Stimulated activated CD4-positive, alpha-beta T cell treated with anti-CD3 and anti-CD28 coated beads, TNF-alpha, amount 100 ng/mL, for 24 hours (primary cell): ENCODE results near the gene MAP3K14.
"Not testable (repeated sequence)": the region's sequence is repeated elsewhere in the genome, so short reads cannot be mapped to it uniquely, and the experiment has no call there.

Source experiments
- DNase-seq, 3 experiments: peaks; one replicate each; pipeline ENCODE4 v3.0.0-alpha.2; 2020; ENCODE audit warnings: low read depth in 3 of 3

Gene MAP3K14

DNA sequence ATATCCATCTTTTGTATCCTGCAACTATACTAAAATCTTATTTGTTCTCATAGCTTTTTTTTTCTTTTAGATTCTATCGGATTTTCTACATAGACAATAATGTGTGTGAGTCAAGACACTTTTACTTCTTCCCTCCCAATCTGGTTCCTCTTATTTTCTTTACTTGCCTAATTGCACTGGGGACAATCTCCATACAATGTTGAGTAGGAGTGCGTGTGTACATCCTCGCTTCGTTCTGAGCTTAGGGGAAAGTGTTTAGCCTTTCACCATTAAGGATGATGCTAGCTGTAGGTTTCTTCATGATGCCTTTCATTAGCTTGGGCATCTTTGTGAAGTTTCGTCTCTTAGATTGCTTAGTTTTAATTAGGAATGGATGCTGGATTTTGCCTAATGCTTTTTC, 57.8 kb downstream of the MAP3K14 start:
- no peak for DNase-seq

DNA sequence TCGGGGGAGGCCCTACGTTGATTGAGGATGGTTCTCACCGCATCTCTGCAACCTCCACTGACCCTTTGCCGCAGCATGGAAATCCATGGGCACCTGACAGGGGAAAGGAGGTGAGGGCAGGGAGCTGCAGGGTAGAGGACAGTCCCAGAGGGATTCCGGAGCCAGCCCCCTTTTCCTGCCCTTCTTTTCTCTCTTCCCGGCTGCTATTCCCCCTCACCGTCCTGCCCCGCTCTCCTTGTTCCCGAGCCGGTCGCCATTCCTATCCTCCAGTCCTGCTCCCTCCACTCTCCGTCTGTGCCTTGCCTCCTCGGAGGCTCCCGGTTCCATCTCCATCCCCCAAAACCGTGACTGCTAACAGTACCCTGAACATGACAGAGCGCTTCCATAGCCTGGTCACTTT, 59.7 kb downstream of the MAP3K14 start:
- no peak for DNase-seq

DNA sequence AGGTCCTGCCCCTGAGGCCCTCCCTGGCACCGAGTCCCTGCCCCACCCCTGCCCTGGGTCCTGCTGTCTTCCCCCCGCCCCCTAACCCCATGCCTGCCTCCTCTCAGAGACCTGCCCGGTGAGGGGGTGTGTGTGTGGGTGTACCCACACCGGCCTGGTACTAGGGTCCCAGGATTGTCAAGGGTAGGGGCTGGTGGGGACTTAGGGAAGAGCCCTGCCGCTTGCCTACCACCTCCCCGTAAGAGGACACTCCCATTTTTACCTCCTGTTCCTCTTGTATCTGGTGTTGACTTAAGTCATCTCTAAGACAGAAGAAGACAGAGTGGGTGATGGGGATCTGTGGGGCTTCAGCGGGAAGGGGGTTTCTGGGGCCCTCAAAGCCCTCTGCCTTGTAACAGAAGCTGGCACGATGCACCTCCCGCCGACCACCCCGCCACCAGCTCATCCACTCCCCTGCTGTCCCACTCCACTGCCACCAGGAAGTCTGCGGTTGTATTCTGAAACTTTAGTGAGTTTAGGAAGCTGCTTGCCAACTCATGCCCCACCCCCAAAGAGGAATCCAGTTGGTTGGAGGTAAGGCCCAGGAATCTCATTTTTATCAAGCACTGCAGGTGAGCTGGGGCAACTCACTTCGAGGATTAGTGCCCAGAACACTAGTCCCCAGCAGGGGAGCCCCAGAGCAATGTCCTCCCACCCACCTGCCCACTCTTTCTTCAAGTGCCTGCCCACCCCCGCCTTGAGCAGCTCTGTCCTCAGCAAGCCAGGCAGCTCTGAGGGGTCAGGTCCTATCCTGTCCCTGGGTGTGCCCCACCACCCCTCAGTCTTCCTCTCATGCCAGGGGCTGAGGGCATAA, 60.5 kb downstream of the MAP3K14 start:
- no peak for DNase-seq

DNA sequence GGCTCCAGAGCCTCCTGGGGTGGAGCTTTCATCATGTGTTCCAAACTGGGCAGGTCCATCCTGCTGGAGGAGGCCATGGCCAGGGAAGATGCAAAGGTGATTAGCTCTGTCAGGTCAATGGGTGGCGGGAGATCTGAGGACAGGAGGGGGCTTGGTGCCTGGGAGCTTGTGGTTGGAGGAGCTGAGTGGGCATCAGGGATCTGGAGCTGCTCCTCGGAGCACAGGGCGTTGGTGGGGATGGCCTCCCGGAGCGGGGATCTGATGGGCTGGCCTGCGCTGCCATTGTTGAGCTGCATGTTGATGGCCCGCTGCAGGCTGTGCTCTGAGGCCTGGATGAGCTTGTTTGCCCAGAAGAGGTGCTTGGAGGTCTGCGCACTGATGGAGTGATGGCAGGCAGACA, 61.5 kb downstream of the MAP3K14 start:
- no peak for DNase-seq

DNA sequence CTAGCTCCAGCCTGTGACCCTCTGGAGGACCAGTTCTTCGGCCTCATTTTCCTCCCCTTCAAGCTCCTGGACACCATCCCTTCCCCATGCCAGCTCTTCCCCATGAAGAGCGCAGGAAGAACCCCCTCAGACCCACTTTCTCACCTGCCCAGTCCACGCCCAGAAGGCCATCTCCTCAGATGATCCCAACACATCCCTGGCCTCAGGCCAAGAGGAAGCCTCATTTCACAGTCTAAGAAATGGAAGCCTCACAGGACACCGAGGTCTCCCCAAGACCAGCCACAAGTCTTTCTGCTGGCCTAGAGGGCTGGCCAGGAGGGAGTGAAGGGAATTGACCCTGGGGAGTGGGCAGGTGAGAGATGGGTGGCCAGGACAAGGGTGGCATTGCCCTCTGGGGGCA, 62.9 kb downstream of the MAP3K14 start:
- no peak for DNase-seq

GRCh38 chr17:45253237-45253636, 63.6 kb downstream of the MAP3K14 start:
- DNase-seq, result not testable (repeated sequence)

GRCh38 chr17:45251931-45252330, 64.9 kb downstream of the MAP3K14 start:
- DNase-seq, result no peak

DNA sequence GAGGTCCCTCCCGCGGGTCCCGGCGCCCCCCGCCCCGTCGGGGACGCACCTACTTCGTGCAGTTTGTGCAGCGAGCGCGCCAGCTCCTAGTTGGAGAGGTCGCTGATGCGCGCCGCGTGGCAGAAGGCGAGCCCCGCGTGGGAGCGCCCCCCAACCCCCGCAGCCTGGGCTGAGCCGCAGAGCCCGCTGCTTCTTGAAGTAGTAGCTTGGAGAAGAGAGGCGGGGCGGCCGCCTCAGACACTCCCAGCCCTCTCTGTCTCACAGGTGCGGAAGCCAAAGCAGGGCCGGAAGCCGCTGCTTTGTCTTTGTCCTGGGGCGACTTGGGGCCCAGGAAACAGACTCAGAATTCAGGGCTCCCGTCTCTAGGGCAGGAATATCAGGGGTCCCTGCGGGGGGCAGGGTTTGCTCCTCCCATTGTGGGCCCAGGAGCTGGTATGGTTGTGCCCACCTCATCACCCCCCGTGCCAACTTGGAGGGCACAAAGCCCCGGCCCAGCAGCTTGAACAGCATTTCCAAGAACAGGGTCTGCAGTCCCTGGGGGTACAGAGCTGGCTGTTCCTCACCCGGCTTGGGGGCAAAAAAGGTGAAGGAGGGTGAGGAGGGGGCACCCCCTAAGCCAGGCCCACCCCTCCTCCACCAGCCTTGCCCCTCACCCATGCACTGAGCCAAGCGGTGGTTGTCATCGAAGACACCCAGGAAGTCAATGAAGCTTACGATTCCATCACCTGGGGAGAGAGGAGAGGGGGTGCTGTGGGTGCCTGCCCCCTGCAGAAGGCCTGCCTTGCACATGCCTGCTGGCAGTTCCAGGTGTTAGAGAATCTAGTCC, 68.5 kb downstream of the MAP3K14 start:
- peak; percentile 42 to 75 (median 52) for DNase-seq

- DNase-seq, result peak; percentile 90 to 100 (median 93)
These were observed 69.2 kb downstream of the MAP3K14 start for GRCh38 chr17:45247429-45248131.

DNA sequence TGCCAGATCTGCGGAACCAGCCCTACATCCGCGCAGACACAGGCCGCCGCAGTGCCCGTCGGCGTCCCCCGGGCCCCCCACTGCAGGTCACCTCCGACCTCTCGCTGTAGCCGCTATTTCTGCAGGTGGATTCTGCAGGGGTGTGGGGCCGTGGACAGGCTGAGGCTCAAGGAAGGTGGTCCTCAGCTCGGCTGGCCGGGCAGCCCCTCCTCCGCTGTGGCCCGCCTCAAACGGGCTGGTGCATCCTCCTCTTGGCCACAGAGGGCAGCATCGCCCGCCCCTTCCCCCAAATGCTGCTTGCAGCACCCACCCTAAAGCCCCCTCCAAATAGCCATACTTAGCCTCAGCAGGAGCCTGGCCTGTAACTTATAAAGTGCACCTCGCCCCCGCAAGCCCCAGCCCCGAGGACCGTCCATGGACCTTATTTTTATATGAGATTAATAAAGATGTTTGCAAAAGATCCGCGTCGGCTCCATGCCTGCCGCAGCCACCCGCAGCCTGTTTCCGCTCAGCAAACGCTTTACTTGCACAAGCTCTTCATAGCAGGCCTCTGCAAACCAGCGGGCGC, 69.9 kb downstream of the MAP3K14 start:
- DNase-seq, result no peak

GRCh38 chr17:45246338-45246737, 70.5 kb downstream of the MAP3K14 start:
- no peak for DNase-seq

GRCh38 chr17:45244725-45245656, 71.8 kb downstream of the MAP3K14 start:
- no peak for DNase-seq

- DNase-seq, result no peak
These were observed 73.1 kb downstream of the MAP3K14 start for GRCh38 chr17:45243750-45244149.

DNA sequence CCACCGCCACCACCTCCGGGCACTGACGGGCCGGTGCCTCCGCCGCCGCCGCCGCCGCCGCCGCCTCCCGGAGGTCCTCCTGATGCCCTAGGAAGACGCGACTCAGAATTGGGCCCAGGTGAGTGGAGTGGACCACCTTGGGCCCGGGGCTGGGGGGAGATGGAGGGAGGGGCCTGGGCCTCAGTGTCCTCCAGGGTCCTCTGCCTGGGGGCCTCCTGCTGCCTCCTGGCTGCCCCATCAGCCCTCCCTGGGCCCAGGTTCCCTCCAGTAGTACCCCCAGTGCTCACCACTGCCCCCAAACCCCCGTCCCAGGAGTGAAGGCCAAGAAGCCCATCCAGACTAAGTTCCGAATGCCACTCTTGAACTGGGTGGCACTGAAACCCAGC, 74.8 kb downstream of the MAP3K14 start:
- DNase-seq, result no peak

DNA sequence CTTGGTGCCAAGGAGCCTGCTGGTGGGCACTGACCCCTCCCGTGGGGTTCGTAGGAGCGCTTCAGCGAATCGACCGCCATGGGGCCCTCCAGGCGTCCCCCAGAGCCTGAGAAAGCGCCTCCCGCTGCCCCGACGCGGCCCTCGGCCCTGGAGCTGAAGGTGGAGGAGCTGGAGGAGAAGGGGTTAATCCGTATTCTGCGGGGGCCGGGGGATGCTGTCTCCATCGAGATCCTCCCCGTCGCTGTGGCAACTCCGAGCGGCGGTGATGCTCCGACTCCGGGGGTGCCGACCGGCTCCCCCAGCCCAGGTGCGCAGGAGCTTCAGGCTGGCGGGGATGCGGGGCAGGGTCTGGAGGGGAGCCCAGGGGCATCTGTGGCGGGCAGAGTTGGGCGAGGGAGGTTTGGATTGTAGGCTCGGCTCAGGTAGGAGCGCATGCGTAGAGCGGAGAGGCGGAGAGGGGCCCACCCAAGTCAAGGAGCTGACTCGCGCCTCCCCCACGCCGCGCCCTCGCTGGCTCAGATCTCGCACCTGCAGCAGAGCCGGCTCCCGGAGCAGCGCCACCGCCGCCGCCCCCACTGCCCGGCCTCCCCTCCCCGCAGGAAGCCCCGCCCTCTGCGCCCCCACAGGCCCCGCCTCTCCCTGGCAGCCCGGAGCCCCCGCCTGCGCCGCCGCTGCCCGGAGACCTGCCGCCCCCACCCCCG, 75.3 kb downstream of the MAP3K14 start:
- DNase-seq, result no peak

- no peak for DNase-seq
These were observed 75.9 kb downstream of the MAP3K14 start for GRCh38 chr17:45240905-45241327.

GRCh38 chr17:45238155-45238774, 78.6 kb downstream of the MAP3K14 start:
- no peak for DNase-seq

DNA sequence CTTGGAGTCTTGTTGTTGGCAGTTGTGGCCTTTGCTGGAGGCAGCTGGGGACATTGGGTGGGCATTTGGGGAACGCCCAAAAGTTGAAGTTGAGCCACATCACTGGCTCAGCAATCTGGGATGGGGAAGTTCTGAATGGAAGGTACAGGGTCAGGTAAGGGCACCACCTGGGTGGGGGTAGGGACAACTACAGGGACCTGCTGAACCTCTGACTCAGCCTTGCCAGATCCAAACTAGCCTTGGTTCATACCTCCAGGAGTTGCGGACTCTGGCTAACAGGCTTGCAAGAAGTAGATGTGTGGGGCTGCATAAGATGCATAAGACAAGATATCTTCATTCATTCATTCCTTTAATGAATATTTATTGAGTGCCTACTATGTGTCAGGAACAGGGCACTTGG, 79.1 kb downstream of the MAP3K14 start:
- DNase-seq, result no peak

DNA sequence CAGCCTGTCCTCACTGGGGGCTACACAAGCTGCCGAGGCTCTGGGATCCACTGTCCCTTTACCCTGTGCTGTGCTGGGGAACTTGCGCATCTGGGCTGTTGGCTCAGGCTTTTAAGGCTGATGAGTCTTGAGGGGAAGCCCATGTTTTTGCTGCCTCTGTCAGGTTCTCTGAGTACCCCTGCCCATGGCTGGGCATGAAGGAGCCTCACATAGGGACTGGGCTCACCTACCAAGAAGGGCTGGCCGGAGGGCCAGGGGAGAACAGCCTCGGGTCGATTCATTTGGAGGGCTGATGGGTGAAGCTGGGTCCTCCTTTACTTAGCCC, 80.6 kb downstream of the MAP3K14 start:
- no peak for DNase-seq
